Measurements from ENCODE around the gene TMEM141. TPM values are rescaled to one million over a fixed set of nuclear protein-coding genes. Genes with fewer than 3 reads are reported as not detected.

Gene TMEM141
- total RNA-seq, 1 donor from 2014 or later, result 10.9 TPM

DNA sequence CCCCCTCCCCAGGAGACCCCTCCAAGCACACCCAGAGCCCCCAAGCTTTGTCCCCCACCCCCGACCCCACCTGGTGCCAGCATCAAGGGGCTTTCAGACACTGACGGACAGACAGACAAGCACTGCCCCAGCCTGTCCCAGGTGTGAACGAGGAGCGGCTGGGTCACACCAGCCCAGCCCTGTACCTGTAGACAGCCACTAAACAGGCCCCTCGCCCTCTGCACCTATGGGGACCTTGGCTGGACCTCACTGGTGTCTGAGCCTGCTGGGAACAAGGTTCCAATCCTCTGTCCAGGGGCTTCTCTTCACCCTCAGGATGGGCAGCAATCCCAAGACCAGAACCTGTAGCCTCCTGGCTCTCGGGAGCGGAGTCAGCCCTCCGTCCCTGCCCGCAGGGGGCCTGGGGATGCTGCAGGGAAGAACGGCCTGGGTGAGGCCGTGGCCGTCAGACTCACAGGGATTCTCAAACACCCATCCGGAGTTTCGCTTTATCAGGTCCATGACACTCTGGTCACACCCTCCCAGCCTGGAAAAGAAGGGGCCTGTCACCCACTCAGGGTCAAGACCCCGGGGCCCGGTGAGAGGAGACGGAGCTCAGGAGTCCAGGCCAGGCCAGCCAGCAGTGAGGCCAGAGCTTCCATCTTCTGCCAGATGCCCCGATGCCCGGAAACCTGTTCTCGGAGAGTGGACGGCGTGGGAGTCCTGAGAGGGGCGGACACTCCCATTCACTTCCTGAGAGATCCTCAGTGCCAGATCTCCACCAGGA is 45.6 kb upstream of the TMEM141 start:
- no peak for TF ChIP-seq CTCF (IDR thresholded peaks at IDR 0.05)
- Histone ChIP-seq H3K9me3 (no peaks in the 10 kb centered on the region), H3K4me1 (no peaks in the 10 kb centered on the region), H3K27ac (no peak overlapping the region), H3K27me3 (peaks cover 10% of the 10 kb centered on the region), H3K36me3 (no peaks in the 10 kb centered on the region), H3K4me3 (no peak overlapping the region)
- intact Hi-C loops (cut with DNase I), result no loop called here
- no peak for DNase-seq (ENCODE audit: low spot score in 2 of 2)

DNA sequence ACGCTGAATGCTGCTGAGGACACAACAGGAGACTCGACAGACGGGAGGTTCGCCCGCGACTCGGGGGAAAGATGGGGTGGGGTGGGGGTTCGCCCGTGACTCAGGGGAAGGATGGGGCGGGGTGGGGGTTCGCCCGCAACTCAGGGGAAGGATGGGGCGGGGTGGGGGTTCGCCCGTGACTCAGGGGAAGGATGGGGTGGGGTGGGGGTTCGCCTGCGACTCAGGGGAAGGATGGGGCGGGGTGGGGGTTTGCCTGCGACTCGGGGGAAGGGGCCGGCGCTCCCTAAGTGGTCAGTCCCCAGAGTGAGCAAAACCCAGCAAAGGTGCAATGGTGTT is 45.0 kb upstream of the TMEM141 start:
- Histone ChIP-seq H3K4me1 (no peaks in the 10 kb centered on the region), H3K27me3 (peaks cover 10% of the 10 kb centered on the region), H3K36me3 (no peaks in the 10 kb centered on the region), H3K27ac (no peak overlapping the region), H3K9me3 (no peaks in the 10 kb centered on the region), H3K4me3 (no peak overlapping the region)
- intact Hi-C loops (cut with DNase I), result no loop called here
- no peak for DNase-seq (ENCODE audit: low spot score in 2 of 2)
- TF ChIP-seq CTCF (IDR thresholded peaks at IDR 0.05), result no peak

GRCh38 chr9:136746621-136747020 is 44.5 kb upstream of the TMEM141 start:
- Histone ChIP-seq H3K36me3 (no peaks in the 10 kb centered on the region), H3K4me3 (no peak overlapping the region), H3K9me3 (no peaks in the 10 kb centered on the region), H3K27ac (no peak overlapping the region), H3K4me1 (no peaks in the 10 kb centered on the region), H3K27me3 (peaks cover 10% of the 10 kb centered on the region)
- no peak for TF ChIP-seq CTCF (IDR thresholded peaks at IDR 0.05)
- intact Hi-C loops (cut with DNase I), result no loop called here
- DNase-seq (ENCODE audit: low spot score in 2 of 2), result no peak

- TF ChIP-seq CTCF (IDR thresholded peaks at IDR 0.05), result no peak
- H3K27ac ChIP-seq, result no peak overlapping the region
- no peak for DNase-seq (ENCODE audit: low spot score in 2 of 2)
These were observed 43.7 kb upstream of the TMEM141 start for GRCh38 chr9:136747161-136748060.

DNA sequence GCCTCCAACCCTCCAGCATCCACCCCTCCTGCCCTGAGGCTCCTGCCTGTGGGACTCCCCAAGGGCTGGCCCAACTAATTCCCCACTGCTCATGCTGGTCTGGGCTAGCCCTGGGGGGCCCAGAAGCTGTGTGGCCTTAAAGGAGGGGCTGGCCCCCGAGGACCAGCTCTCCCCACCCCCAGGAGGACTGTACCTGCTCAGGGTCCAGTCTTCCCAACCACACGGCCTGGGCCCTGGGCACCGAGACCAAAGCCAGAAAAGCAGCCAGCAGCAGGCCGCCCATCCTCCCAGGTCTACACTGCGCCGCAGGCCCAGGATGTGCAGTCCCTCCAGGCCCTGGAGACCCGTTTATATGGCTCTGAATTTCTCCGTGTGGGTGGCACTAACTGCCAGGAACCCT is 42.9 kb upstream of the TMEM141 start, which contains the start of gene LCN6:
LCN6 (minus strand) TSS at position 325 of the 400 bp plus-strand sequence; CDS start at position 283, 42 bp downstream.
- Histone ChIP-seq H3K4me1 (no peaks in the 10 kb centered on the region), H3K27ac (no peak within 1 kb of the TSS)
- intact Hi-C loops (cut with DNase I), result no loop called here

More at GRCh38 chr9:136747161-136748060, 43.7 kb upstream of the TMEM141 start:
- Histone ChIP-seq H3K4me1 (no peaks in the 10 kb centered on the region), H3K9me3 (no peaks in the 10 kb centered on the region), H3K36me3 (no peaks in the 10 kb centered on the region), H3K4me3 (no peak overlapping the region), H3K27me3 (peaks cover 5% of the 10 kb centered on the region)
- intact Hi-C loops (cut with DNase I), result no loop called here

More for the DNA sequence above, 42.9 kb upstream of the TMEM141 start, which contains the start of gene LCN6:
- Histone ChIP-seq H3K27me3 (no peaks in the 10 kb centered on the region), H3K4me3 (no peak within 1 kb of the TSS), H3K36me3 (no peaks in the 10 kb centered on the region), H3K9me3 (no peaks in the 10 kb centered on the region)
- no peak for DNase-seq (ENCODE audit: low spot score in 2 of 2)
- no peak for TF ChIP-seq CTCF (IDR thresholded peaks at IDR 0.05)

Measured in ascending aorta (tissue), 2 donors.